BLaER1 treated with 17β-estradiol and CSF1 and Interleukin-3, amounts not matched to agents 10 nM and 100 nM (cell line): Measurements from ENCODE around the gene KIF3B.
"Not testable (repeated sequence)": the region's sequence is repeated elsewhere in the genome, so short reads cannot be mapped to it uniquely, and the experiment has no call there.

ENCODE experiments used
- H3K27ac ChIP-seq, 11 experiments: shearing (Covaris generic); formaldehyde crosslinking; 2 replicates each; pipeline ENCODE4 v1.8.1; 2022
- H3K27me3 ChIP-seq, 11 experiments: shearing (Covaris generic); formaldehyde crosslinking; 2 replicates each; pipeline ENCODE4 v1.8.1; 2022
- H3K36me3 ChIP-seq, 11 experiments: shearing (Covaris generic); formaldehyde crosslinking; 2 replicates each; pipeline ENCODE4 v1.8.1; 2022
- H3K4me1 ChIP-seq, 10 experiments: shearing (Covaris generic); formaldehyde crosslinking; 2 replicates each; pipeline ENCODE4 v1.8.1; 2022
- H3K4me2 ChIP-seq, 11 experiments: shearing (Covaris generic); formaldehyde crosslinking; 2 replicates each; pipeline ENCODE4 v1.8.1; 2022
- H3K4me3 ChIP-seq, 10 experiments: shearing (Covaris generic); formaldehyde crosslinking; 2 replicates each; pipeline ENCODE4 v1.8.1; 2022
- H3K9ac ChIP-seq, 11 experiments: shearing (Covaris generic); formaldehyde crosslinking; 2 replicates each; pipeline ENCODE4 v1.8.1; 2022
- H3K9me3 ChIP-seq, 11 experiments: shearing (Covaris generic); formaldehyde crosslinking; replicated peaks in 1 of 11; 2 replicates each; pipeline ENCODE4 v1.8.1; 2022
- H4K20me1 ChIP-seq, 11 experiments: shearing (Covaris generic); formaldehyde crosslinking; 2 replicates each; pipeline ENCODE4 v1.8.1; 2022
- Cebpa-rat ChIP-seq, 11 experiments: shearing (Covaris generic); IDR thresholded peaks; 2 replicates each; pipeline ENCODE4 v1.8.1; 2022

The KIF3B gene

GRCh38 chr20:32241807-32242206, 35.6 kb upstream of the KIF3B start:
- Histone ChIP-seq H3K36me3 (peaks cover 2 to 14% (median 7%) of the 10 kb centered on the region in 11 experiments; a peak in 17 of 22 replicates), H3K9ac (no peak overlapping the region), H3K4me3 (no peak overlapping the region), H3K4me1 (peaks cover 21 to 36% (median 30%) of the 10 kb centered on the region in 10 experiments), H3K27me3 (no peaks in the 10 kb centered on the region), H3K27ac (no peak overlapping the region), H3K9me3 (no peaks in the 10 kb centered on the region), H4K20me1 (peaks cover 0 to 3% (median 0%) of the 10 kb centered on the region in 11 experiments; a peak in 2 of 22 replicates), H3K4me2 (peak overlapping the region in 4 of 11 experiments; percentile 21 to 65 (median 55); a peak in 3 of 22 replicates)
- TF ChIP-seq Cebpa-rat (IDR thresholded peaks at IDR 0.05), result no peak

GRCh38 chr20:32244150-32244823, 33.2 kb upstream of the KIF3B start:
- no peak overlapping the region for H3K27ac ChIP-seq
- H3K27me3 ChIP-seq, result no peaks in the 10 kb centered on the region
- H4K20me1 ChIP-seq, result no peaks in the 10 kb centered on the region
- H3K9me3 ChIP-seq, result no peaks in the 10 kb centered on the region
- peaks cover 24 to 45% (median 38%) of the 10 kb centered on the region in 10 experiments for H3K4me1 ChIP-seq
- H3K9ac ChIP-seq, result no peak overlapping the region
- H3K36me3 ChIP-seq, result no peaks in the 10 kb centered on the region
- no peak overlapping the region for H3K4me3 ChIP-seq
- H3K4me2 ChIP-seq, result no peak overlapping the region
- no peak for TF ChIP-seq Cebpa-rat (IDR thresholded peaks at IDR 0.05)

GRCh38 chr20:32244959-32245358, 32.5 kb upstream of the KIF3B start:
- Histone ChIP-seq H3K4me2 (no peak overlapping the region), H3K27me3 (no peaks in the 10 kb centered on the region), H3K27ac (no peak overlapping the region), H4K20me1 (no peaks in the 10 kb centered on the region), H3K9ac (no peak overlapping the region), H3K9me3 (no peaks in the 10 kb centered on the region), H3K36me3 (no peaks in the 10 kb centered on the region), H3K4me1 (peaks cover 17 to 42% (median 34%) of the 10 kb centered on the region in 10 experiments), H3K4me3 (no peak overlapping the region)
- TF ChIP-seq Cebpa-rat (IDR thresholded peaks at IDR 0.05), result no peak

- H3K9me3 ChIP-seq, result not testable (repeated sequence)
These were observed 31.2 kb upstream of the KIF3B start for GRCh38 chr20:32246208-32246607.

GRCh38 chr20:32248043-32248442, 29.4 kb upstream of the KIF3B start:
- H3K27ac ChIP-seq, result peak overlapping the region in 8 of 11 experiments; percentile 1 to 53 (median 17); a peak in 10 of 22 replicates
- peak overlapping the region in 10 of 11 experiments; percentile 5 to 55 (median 38); a peak in 13 of 22 replicates for H3K4me2 ChIP-seq
- no peaks in the 10 kb centered on the region for H3K27me3 ChIP-seq
- no peaks in the 10 kb centered on the region for H3K36me3 ChIP-seq
- no peaks in the 10 kb centered on the region for H3K9me3 ChIP-seq
- H3K9ac ChIP-seq, result peak overlapping the region in 2 of 11 experiments; percentile 7 to 11; a peak in 1 of 22 replicates
- no peak overlapping the region for H3K4me3 ChIP-seq
- H4K20me1 ChIP-seq, result no peaks in the 10 kb centered on the region
- TF ChIP-seq Cebpa-rat (IDR thresholded peaks at IDR 0.05), result no peak
- H3K4me1 ChIP-seq, result peaks cover 10 to 23% (median 21%) of the 10 kb centered on the region in 10 experiments; a peak in 19 of 20 replicates

More at GRCh38 chr20:32246208-32246607, 31.2 kb upstream of the KIF3B start:
- not testable (repeated sequence) for H3K36me3 ChIP-seq, H3K4me3 ChIP-seq, H3K27ac ChIP-seq, H3K4me2 ChIP-seq, H3K9ac ChIP-seq, H3K27me3 ChIP-seq, H4K20me1 ChIP-seq
- peaks cover 10 to 30% (median 22%) of the 10 kb centered on the region in 10 experiments; a peak in 19 of 20 replicates for H3K4me1 ChIP-seq

- Histone ChIP-seq H3K9me3 (no peaks in the 10 kb centered on the region; a peak in 2 of 22 replicates), H3K27ac (no peak overlapping the region), H3K9ac (no peak overlapping the region), H3K4me3 (no peak overlapping the region), H3K4me1 (peaks cover 10 to 23% (median 21%) of the 10 kb centered on the region in 10 experiments; a peak in 19 of 20 replicates), H3K4me2 (peak overlapping the region in 3 of 11 experiments; percentile 30 to 54 (median 38); a peak in 7 of 22 replicates), H3K36me3 (no peaks in the 10 kb centered on the region), H4K20me1 (no peaks in the 10 kb centered on the region), H3K27me3 (no peaks in the 10 kb centered on the region)
- TF ChIP-seq Cebpa-rat (IDR thresholded peaks at IDR 0.05), result no peak
These were observed 28.3 kb upstream of the KIF3B start for GRCh38 chr20:32249030-32249738.

- no peak for TF ChIP-seq Cebpa-rat (IDR thresholded peaks at IDR 0.05)
- Histone ChIP-seq H4K20me1 (no peaks in the 10 kb centered on the region), H3K9ac (no peak overlapping the region), H3K4me3 (no peak overlapping the region), H3K9me3 (no peaks in the 10 kb centered on the region; a peak in 2 of 22 replicates), H3K4me2 (no peak overlapping the region), H3K27ac (no peak overlapping the region), H3K27me3 (no peaks in the 10 kb centered on the region), H3K4me1 (peaks cover 13 to 35% (median 21%) of the 10 kb centered on the region in 10 experiments), H3K36me3 (no peaks in the 10 kb centered on the region)
These were observed 26.0 kb upstream of the KIF3B start for GRCh38 chr20:32251470-32251869.

GRCh38 chr20:32252189-32252588, 25.3 kb upstream of the KIF3B start:
- Histone ChIP-seq H3K4me3 (no peak overlapping the region), H3K4me1 (peaks cover 10 to 39% (median 20%) of the 10 kb centered on the region in 10 experiments), H4K20me1 (no peaks in the 10 kb centered on the region), H3K4me2 (no peak overlapping the region), H3K36me3 (no peaks in the 10 kb centered on the region), H3K9ac (no peak overlapping the region), H3K9me3 (no peaks in the 10 kb centered on the region; a peak in 2 of 22 replicates), H3K27ac (no peak overlapping the region), H3K27me3 (no peaks in the 10 kb centered on the region)
- no peak for TF ChIP-seq Cebpa-rat (IDR thresholded peaks at IDR 0.05)

GRCh38 chr20:32260973-32261372, 16.5 kb upstream of the KIF3B start:
- not testable (repeated sequence) for H3K9ac ChIP-seq, H3K36me3 ChIP-seq, H3K27me3 ChIP-seq, H3K9me3 ChIP-seq, H3K4me3 ChIP-seq, H3K4me2 ChIP-seq, H3K27ac ChIP-seq, H4K20me1 ChIP-seq
- peaks cover 0 to 16% (median 6%) of the 10 kb centered on the region in 10 experiments; a peak in 13 of 20 replicates for H3K4me1 ChIP-seq
